Ammon's horn (tissue), 1 donor: ENCODE data around the gene RABL2A.
"Not testable (repeated sequence)": the region's sequence is repeated elsewhere in the genome, so short reads cannot be mapped to it uniquely, and the experiment has no call there.

ENCODE experiments used
- DNase-seq: peaks from one replicate; pipeline ENCODE4 v3.0.0-alpha.2; 2016; ENCODE audit warnings: low spot score

The RABL2A gene

DNA sequence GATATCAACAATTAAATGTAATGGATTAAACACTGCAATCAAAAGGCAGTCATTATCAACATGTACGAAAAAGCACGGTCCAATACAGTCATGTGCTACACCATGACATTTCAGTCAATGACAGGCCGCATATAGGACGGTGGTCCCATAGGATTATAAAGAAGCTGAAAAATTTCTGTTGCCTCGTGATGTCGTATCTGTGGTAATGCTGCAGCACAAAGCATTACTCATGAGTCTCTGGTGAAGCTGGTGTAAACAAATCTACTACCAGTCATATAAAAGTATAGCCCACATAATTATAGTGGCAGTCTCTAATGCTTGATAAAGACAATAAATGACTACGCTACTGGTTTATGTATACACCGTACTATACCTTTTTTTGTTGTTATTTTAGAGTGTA lies 58.4 kb downstream of the RABL2A start:
- DNase-seq: no peak

DNA sequence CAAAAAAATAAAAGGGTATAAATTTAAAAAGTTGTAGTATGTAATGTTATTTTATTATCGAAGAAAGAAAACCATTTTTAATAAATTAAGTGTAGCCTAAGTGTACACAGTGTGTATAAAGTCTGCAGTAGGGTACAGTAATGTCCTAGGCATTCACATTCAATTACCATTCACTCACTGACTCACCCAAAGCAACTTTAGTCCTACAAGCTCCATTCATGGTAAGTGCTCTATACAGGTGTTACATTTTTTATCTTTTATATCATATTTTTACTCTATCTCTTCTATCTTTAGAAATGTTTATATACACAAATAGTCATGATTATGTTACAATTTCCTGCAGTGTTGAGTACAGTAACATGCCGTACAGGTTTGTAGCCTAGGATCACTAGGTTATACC lies 59.5 kb downstream of the RABL2A start:
- no peak for DNase-seq

DNA sequence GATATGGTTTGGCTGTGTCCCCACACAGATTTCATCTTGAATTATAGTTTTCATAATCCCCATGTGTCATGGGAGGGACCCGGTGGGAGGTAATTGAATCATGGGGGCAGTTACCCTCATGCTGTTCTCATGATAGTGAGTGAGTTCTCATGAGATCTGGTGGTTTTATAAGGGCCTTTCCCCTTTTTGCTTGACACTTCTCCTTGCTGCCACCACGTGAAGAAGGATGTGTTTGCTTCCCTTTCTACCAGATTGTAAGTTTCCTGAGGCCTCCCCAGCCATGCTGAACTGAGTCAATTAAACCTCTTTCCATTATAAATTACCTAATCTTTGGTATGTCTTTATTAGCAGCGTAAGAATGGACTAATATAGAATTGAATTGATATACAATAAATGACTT lies 63.8 kb downstream of the RABL2A start:
- DNase-seq: not testable (repeated sequence)
